Thyroid gland (tissue), 4 donors: ENCODE measurements around the gene ARL15. TPM values are rescaled to one million over a fixed set of nuclear protein-coding genes. Genes with fewer than 3 reads are reported as not detected.

Experiments
- DNase-seq, 2 donors: peaks; one replicate each; pipeline ENCODE4 v3.0.0-alpha.2; 2019
- H3K27ac ChIP-seq, 3 donors: fragments of 200-600 bp; sonication (generic); 1 replicate in 2 of 3; 2 replicates in 1 of 3; pipeline ENCODE4 v1.5.1; 2016 to 2019; ENCODE audit warnings: mild to moderate bottlenecking in 1 of 3, moderate library complexity in 1 of 3
- H3K27me3 ChIP-seq: fragments of 200-600 bp; sonication (generic); one replicate; pipeline ENCODE4 v1.5.1; 2019
- H3K36me3 ChIP-seq, 2 donors: fragments of 200-600 bp; sonication (generic); one replicate each; pipeline ENCODE4 v1.5.1; 2016 to 2019
- H3K4me1 ChIP-seq, 2 donors: fragments of 200-600 bp; sonication (generic); one replicate each; pipeline ENCODE4 v1.5.1; 2017 to 2019
- H3K4me3 ChIP-seq, 3 donors: fragments of 200-600 bp; sonication (generic); replicated peaks in 1 of 3; 1 replicate in 2 of 3; 2 replicates in 1 of 3; pipeline ENCODE4 v1.5.1; 2016; ENCODE audit warnings: mild to moderate bottlenecking in 1 of 3
- H3K9me3 ChIP-seq: fragments of 200-600 bp; sonication (generic); one replicate; pipeline ENCODE4 v1.5.1; 2017
- POLR2A ChIP-seq, 2 donors: fragments of 450-650 bp; IDR thresholded peaks; one replicate each; pipeline ENCODE4 v1.6.1; 2017; ENCODE audit warnings: antibody characterized with exemption in 2 of 2, mild to moderate bottlenecking in 2 of 2, moderate library complexity in 1 of 2
- WGBS, 2 donors: methylation state at CpG; one replicate each; pipeline ENCODE4 v1.1.5; 2017; 5-methylcytosine and 5-hydroxymethylcytosine counted together
- intact Hi-C: fragments of 100-400 bp; cut with DNase I; formaldehyde crosslinking; loops from one replicate; pipeline ENCODE4 v1.15.1; 2023
- total RNA-seq, 4 donors: library from RNA; depleted of rRNA; stranded (reverse); fragments of >200 nt; gene quantifications; one replicate each; pipeline ENCODE4 v1.2.3, GENCODE V29; 2016
- TF ChIP-seq, protein P1 (sequence below), 6 experiments: fragments of 200-600 bp in 3 of 6; fragments of 450-650 bp in 3 of 6; sonication (generic) in 3 of 6; IDR thresholded peaks; one replicate each; pipeline ENCODE4 v1.5.1; 2016 to 2019; ENCODE audit warnings: antibody characterized with exemption in 6 of 6, mild to moderate bottlenecking in 2 of 6, inconsistent platforms in 1 of 6, moderate library complexity in 1 of 6

The ARL15 gene
- total RNA-seq, 4 donors from 2014 or later: 23.2 to 39.0 (median 29.5) TPM

DNA sequence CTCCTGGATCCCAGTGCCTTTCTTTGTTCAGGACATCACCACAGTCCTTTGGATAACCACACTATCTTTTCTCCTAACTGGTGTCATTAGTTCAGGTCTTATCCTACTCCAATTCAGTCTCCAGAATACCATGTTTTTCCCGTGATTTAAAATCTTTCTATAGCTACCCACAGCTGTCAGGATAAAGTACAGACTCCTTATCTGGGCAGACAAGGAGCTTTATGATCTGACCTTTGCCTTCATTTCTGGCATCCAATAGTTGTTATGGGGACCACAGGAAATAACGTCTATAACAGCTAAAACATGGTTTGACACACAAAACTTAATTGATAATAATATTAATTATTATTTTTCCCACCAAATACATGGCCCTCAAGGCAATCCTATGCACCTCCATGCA lies 125.6 kb downstream of the ARL15 start:
- H3K9me3 ChIP-seq: no peaks in the 10 kb centered on the region
- 86 to 89% methylated on average over 2 of the region's 2 CpGs for WGBS, 2 donors
- intact Hi-C loops: no loop called here
- H3K27ac ChIP-seq: no peak overlapping the region
- no peaks in the 10 kb centered on the region for H3K36me3 ChIP-seq
- no peaks in the 10 kb centered on the region for H3K27me3 ChIP-seq
- DNase-seq: no peak
- peaks cover 0 to 5% of the 10 kb centered on the region in 2 donors for H3K4me1 ChIP-seq
- TF ChIP-seq, protein P1, sequence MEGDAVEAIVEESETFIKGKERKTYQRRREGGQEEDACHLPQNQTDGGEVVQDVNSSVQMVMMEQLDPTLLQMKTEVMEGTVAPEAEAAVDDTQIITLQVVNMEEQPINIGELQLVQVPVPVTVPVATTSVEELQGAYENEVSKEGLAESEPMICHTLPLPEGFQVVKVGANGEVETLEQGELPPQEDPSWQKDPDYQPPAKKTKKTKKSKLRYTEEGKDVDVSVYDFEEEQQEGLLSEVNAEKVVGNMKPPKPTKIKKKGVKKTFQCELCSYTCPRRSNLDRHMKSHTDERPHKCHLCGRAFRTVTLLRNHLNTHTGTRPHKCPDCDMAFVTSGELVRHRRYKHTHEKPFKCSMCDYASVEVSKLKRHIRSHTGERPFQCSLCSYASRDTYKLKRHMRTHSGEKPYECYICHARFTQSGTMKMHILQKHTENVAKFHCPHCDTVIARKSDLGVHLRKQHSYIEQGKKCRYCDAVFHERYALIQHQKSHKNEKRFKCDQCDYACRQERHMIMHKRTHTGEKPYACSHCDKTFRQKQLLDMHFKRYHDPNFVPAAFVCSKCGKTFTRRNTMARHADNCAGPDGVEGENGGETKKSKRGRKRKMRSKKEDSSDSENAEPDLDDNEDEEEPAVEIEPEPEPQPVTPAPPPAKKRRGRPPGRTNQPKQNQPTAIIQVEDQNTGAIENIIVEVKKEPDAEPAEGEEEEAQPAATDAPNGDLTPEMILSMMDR (IDR thresholded peaks at IDR 0.05): no peak
- H3K4me3 ChIP-seq: no peak overlapping the region

DNA sequence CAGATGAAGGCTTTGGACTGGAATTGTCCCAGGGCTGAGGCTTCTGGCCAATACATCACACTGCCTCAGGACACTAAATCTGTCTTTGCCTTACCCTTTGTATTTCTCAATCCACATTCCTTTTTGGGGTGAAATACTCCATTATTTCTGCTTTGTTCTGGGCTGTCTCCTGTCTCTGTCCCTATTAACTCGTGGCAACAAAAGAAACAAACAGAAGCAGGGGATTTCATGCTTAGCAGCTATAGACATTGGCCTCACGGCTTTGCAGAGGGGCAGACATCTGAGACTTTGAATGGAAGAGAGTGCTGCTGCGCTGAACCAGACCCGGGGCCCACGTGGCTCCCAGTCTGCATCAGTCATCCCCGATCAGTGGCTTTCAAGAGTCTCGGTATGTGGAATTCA lies 129.7 kb downstream of the ARL15 start:
- Histone ChIP-seq H3K4me3 (no peak overlapping the region), H3K27me3 (no peaks in the 10 kb centered on the region), H3K27ac (no peak overlapping the region), H3K36me3 (no peaks in the 10 kb centered on the region), H3K4me1 (peaks cover 4 to 5% of the 10 kb centered on the region in 2 donors), H3K9me3 (no peaks in the 10 kb centered on the region)
- intact Hi-C loops: no loop called here
- DNase-seq: no peak
- TF ChIP-seq POLR2A (IDR thresholded peaks at IDR 0.05): no peak
- TF ChIP-seq, protein P1 (IDR thresholded peaks at IDR 0.05): no peak
- 69 to 72% methylated on average over 7 of the region's 7 CpGs for WGBS, 2 donors

GRCh38 chr5:54178991-54179390 lies 131.4 kb downstream of the ARL15 start:
- 46 to 51% methylated on average over 4 of the region's 4 CpGs for WGBS, 2 donors
- intact Hi-C loops: no loop called here
- no peak overlapping the region for H3K27ac ChIP-seq

GRCh38 chr5:54178207-54178606 lies 132.2 kb downstream of the ARL15 start:
- H3K27me3 ChIP-seq: no peaks in the 10 kb centered on the region
- no peak overlapping the region for H3K4me3 ChIP-seq
- H3K27ac ChIP-seq: no peak overlapping the region
- H3K36me3 ChIP-seq: no peaks in the 10 kb centered on the region
- no peak for DNase-seq
- 93 to 94% methylated on average over 5 of the region's 5 CpGs for WGBS, 2 donors
- peaks cover 4 to 5% of the 10 kb centered on the region in 2 donors for H3K4me1 ChIP-seq
- TF ChIP-seq, protein P1 (IDR thresholded peaks at IDR 0.05): no peak
- TF ChIP-seq POLR2A (IDR thresholded peaks at IDR 0.05): no peak
- no peaks in the 10 kb centered on the region for H3K9me3 ChIP-seq
- intact Hi-C loops: no loop called here

More at GRCh38 chr5:54178991-54179390, 131.4 kb downstream of the ARL15 start:
- Histone ChIP-seq H3K4me3 (no peak overlapping the region), H3K9me3 (no peaks in the 10 kb centered on the region), H3K36me3 (no peaks in the 10 kb centered on the region), H3K4me1 (peaks cover 4 to 5% of the 10 kb centered on the region in 2 donors), H3K27me3 (no peaks in the 10 kb centered on the region)
- DNase-seq: peak in 1 of 2 donors; percentile 20
- TF ChIP-seq, protein P1 (IDR thresholded peaks at IDR 0.05): no peak
- TF ChIP-seq POLR2A (IDR thresholded peaks at IDR 0.05): no peak

GRCh38 chr5:54177058-54177457 lies 133.3 kb downstream of the ARL15 start:
- DNase-seq: no peak
- H3K9me3 ChIP-seq: no peaks in the 10 kb centered on the region
- no peak overlapping the region for H3K27ac ChIP-seq
- no peaks in the 10 kb centered on the region for H3K27me3 ChIP-seq
- intact Hi-C loops: no loop called here
- no peaks in the 10 kb centered on the region for H3K36me3 ChIP-seq
- WGBS, 2 donors: 96 to 97% methylated on average over 2 of the region's 2 CpGs
- TF ChIP-seq, protein P1 (IDR thresholded peaks at IDR 0.05): no peak
- no peak for TF ChIP-seq POLR2A (IDR thresholded peaks at IDR 0.05)
- H3K4me1 ChIP-seq: peaks cover 4 to 5% of the 10 kb centered on the region in 2 donors
- no peak overlapping the region for H3K4me3 ChIP-seq
